Pancreas (tissue), 10 donors: ENCODE measurements around the gene SLC25A25. TPM values are rescaled to one million over a fixed set of nuclear protein-coding genes. Genes with fewer than 3 reads are reported as not detected.

Source experiments
- ATAC-seq, 4 donors: fragments of 200-7000 bp; cut with Tn5 transposase; one replicate each; pipeline versions ENCODE4 v1.8.0 to v1.9.1; 2020; ENCODE audit warnings: mild to moderate bottlenecking in 4 of 4, moderate library complexity in 4 of 4
- DNase-seq, 6 donors: peaks; one replicate each; pipeline ENCODE4 v3.0.0-alpha.2; 2020
- FAIRE-seq: peaks from 2 replicates; lab custom pipeline; 2012; peaks lifted over from hg19 to GRCh38; lab: Jason Lieb, UNC
- H3K27ac ChIP-seq, 4 donors: fragments of 200-600 bp; sonication (generic); 1 replicate in 3 of 4; 2 replicates in 1 of 4; pipeline versions ENCODE4 v1.5.0 to v1.8.0; 2020
- H3K27me3 ChIP-seq, 4 donors: fragments of 200-600 bp; one replicate each; pipeline ENCODE4 v1.8.0; 2021
- H3K36me3 ChIP-seq, 3 donors: fragments of 200-600 bp; sonication (generic) in 1 of 3; one replicate each; pipeline versions ENCODE4 v1.5.0 to v1.8.0; 2020 to 2021
- H3K4me1 ChIP-seq, 3 donors: fragments of 200-600 bp; one replicate each; pipeline ENCODE4 v1.8.0; 2021
- H3K4me3 ChIP-seq, 4 donors: fragments of 200-600 bp; sonication (generic) in 2 of 4; one replicate each; pipeline versions ENCODE4 v1.5.0 to v1.8.0; 2020 to 2021
- H3K9me3 ChIP-seq, 4 donors: fragments of 200-600 bp; one replicate each; pipeline ENCODE4 v1.8.0; 2021
- WGBS, 2 donors: extraction: QIAGEN DNeasy Blood & Tissue Kit; methylation state at CpG; one replicate each; pipeline ENCODE4 v1.1.7; 2013; 5-methylcytosine and 5-hydroxymethylcytosine counted together
- intact Hi-C, 3 donors: fragments of 100-400 bp; cut with DNase I; formaldehyde crosslinking; loops; one replicate each; pipeline versions ENCODE4 v1.11.1 to v1.14.2; 2022
- polyA plus RNA-seq, 2 donors: library from polyadenylated mRNA; stranded (reverse); fragments of 200-250 nt; gene quantifications; one replicate each; pipeline ENCODE4 v1.2.3, GENCODE V29; 2013
- total RNA-seq, 6 donors: library from RNA; stranded (reverse); fragmentation: NEBNext Ultra II Directional in 4 of 6; extraction: Animal tissue kit (Norgen Biotek cat#: 25700) in 4 of 6; gene quantifications; one replicate each; pipeline versions ENCODE4 v1.2.1 to v1.2.4, GENCODE V29; 2021 to 2023
- TF ChIP-seq, protein P1 (sequence below), 4 donors: fragments of 200-600 bp; sonication (generic) in 3 of 4; IDR thresholded peaks; one replicate each; pipeline versions ENCODE4 v1.5.0 to v1.8.0; 2021; ENCODE audit warnings: antibody characterized with exemption in 4 of 4
- donor health status: healthy with polysubstance abuse.
- donor health status: DM: no; HTN: no; CAD: no; lungs with moderate emphysema.
- donor health status: DM: no; HTN: no; CAD: no.
- donor health status: control.
- donor health status: control.
- donor health status: Bipolar disorder and iron deficiency.
- donor health status: DM: yes; HTN: yes; CAD: no.
- donor health status: DM: no; HTN: no; CAD: no.
- donor health status: DM: no; HTN: no; CAD: no.
- donor health status: DM: yes; HTN: yes; CAD: no.

SLC25A25 gene
- total and polyA plus RNA-seq, 8 donors, result 6.8 to 134 (median 43.1) TPM

DNA sequence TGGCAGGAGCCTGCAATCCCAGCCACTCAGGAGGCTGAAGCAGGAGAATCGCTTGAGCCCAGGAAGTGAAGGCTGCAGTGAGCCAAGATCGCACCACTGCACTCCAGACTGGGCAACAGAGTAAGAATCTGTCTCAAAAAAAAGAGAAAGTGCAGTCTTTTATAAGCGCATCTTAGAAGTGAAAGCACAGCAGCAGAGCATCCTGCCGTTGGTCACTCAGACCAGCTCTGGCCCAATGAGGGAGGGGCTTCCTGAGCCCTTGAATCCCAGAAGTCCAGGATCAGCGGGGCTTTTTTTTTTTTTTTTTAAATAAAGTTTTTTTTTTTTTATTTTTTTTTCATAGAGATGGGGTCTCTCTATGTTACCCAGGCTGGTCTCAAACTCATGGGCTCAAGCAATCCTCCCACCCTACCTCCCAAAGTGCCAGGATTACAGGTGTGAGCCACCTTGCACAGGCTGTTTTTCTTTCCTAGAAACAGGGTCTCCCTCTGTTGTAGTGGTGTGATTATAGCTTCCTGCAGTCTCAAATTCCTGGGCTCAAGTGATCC is 43.2 kb upstream of the SLC25A25 start:
- no peak overlapping the region for H3K4me3 ChIP-seq
- TF ChIP-seq, protein P1, sequence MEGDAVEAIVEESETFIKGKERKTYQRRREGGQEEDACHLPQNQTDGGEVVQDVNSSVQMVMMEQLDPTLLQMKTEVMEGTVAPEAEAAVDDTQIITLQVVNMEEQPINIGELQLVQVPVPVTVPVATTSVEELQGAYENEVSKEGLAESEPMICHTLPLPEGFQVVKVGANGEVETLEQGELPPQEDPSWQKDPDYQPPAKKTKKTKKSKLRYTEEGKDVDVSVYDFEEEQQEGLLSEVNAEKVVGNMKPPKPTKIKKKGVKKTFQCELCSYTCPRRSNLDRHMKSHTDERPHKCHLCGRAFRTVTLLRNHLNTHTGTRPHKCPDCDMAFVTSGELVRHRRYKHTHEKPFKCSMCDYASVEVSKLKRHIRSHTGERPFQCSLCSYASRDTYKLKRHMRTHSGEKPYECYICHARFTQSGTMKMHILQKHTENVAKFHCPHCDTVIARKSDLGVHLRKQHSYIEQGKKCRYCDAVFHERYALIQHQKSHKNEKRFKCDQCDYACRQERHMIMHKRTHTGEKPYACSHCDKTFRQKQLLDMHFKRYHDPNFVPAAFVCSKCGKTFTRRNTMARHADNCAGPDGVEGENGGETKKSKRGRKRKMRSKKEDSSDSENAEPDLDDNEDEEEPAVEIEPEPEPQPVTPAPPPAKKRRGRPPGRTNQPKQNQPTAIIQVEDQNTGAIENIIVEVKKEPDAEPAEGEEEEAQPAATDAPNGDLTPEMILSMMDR (IDR thresholded peaks at IDR 0.05), result no peak
- peaks cover 0 to 3% (median 0%) of the 10 kb centered on the region in 3 donors for H3K4me1 ChIP-seq
- H3K36me3 ChIP-seq, result no peaks in the 10 kb centered on the region
- intact Hi-C loops, result no loop called here
- H3K27ac ChIP-seq, result no peak overlapping the region
- 90% methylated on average over 5 of the region's 5 CpGs for WGBS, 2 donors
- H3K9me3 ChIP-seq, result no peaks in the 10 kb centered on the region
- FAIRE-seq (no peak), DNase-seq (no peak), ATAC-seq (no peak)
- H3K27me3 ChIP-seq, result no peaks in the 10 kb centered on the region

DNA sequence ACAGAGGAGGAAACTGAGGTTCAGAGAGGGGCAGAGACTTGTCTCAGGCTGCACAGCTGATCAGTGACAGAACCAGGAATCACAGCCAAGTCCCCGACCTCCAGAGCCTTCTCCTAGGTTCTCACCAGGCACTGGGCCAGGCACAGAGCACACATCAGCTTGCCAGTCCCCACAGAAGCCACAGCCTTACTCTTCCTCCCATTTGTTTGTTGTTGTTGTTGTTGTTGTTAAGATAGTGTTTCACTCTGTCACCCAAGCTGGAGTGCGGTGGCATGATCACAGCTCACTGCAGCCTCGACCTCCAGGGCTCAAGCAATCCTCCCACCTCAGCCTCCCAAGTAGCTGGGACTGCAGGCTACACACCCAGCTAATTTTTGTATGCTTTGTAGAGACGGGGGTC is 42.3 kb upstream of the SLC25A25 start:
- TF ChIP-seq, protein P1 (IDR thresholded peaks at IDR 0.05), result no peak
- Histone ChIP-seq H3K9me3 (no peaks in the 10 kb centered on the region), H3K27me3 (no peaks in the 10 kb centered on the region), H3K4me1 (peaks cover 0 to 3% (median 0%) of the 10 kb centered on the region in 3 donors), H3K27ac (no peak overlapping the region), H3K36me3 (no peaks in the 10 kb centered on the region), H3K4me3 (no peak overlapping the region)
- ATAC-seq (no peak), DNase-seq (no peak), FAIRE-seq (no peak)
- 49 to 64% methylated on average over 4 of the region's 4 CpGs for WGBS, 2 donors
- intact Hi-C loops, result no loop called here

DNA sequence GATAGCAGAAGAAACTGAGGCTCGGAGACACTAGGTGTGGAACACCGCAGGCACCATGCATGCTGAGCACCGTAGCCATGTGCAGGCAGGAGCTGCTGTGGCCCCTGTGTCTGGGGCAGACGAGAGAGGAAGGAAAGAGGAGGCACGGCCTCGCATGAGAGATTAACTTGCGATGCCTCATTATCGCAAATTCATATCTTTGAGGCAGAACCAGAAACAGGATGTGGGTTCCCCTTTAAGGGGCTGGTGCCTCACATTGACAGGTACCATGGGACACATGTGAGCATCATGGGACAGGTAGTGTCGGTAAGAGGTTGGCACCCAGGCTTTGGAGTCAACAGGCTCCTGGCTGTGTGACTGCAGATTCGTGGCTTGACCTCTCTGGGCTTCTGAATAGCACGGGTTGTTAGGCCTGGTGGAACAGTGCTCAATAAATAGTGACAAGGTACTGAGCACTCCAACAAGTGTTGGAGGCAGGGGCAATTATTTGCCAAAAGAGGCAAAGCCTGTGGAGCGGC is 41.7 kb upstream of the SLC25A25 start:
- no peaks in the 10 kb centered on the region for H3K27me3 ChIP-seq
- intact Hi-C loops, result no loop called here
- no peak overlapping the region for H3K27ac ChIP-seq
- peak in 3 of 4 donors; percentile 27 to 31 (median 28) for ATAC-seq
- peaks cover 0 to 3% (median 0%) of the 10 kb centered on the region in 3 donors for H3K4me1 ChIP-seq
- DNase-seq, result no peak
- no peaks in the 10 kb centered on the region for H3K36me3 ChIP-seq
- TF ChIP-seq, protein P1 (IDR thresholded peaks at IDR 0.05), result no peak
- WGBS, 2 donors, result 86 to 87% methylated on average over 12 of the region's 12 CpGs
- FAIRE-seq, result no peak
- H3K9me3 ChIP-seq, result no peaks in the 10 kb centered on the region
- H3K4me3 ChIP-seq, result no peak overlapping the region

DNA sequence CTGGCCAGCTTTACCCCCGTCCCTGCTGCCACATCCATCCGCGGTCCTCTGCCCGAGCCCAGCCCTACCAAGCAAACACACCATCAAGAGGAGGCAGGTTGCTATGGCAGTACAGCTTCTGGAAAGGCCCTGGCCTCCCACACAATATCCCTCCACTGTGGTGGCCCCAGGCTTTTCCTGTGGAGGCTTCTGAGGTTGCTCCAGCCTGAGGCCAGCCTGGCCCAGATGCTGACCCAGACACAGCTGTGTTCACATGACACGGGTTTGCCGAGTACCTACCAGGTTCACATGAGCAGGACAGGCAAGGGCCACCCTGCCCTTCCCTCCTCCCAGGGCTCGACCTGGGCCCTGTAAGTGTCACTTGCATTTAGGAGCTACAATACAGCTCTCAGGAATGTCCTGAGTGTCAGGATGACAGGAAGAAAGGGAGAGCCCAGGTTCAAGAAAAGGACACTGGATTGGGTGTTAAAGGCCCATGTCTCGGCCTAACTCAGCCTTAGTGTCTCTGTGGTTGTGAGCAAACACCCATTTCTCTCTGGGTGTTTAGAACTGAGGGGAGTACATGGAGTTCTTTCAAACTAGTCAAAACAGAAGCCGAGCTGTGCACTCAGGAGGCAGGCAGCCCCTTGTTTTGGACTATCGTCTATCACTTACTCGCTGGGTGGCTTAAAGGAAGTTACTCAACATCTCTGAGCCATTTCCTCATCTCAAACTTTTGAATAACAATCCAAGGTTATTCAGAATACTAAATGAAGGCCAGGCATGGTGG is 41.1 kb upstream of the SLC25A25 start:
- DNase-seq, result no peak
- FAIRE-seq, result no peak

More for the DNA sequence above, 41.1 kb upstream of the SLC25A25 start:
- TF ChIP-seq, protein P1 (IDR thresholded peaks at IDR 0.05), result no peak
- Histone ChIP-seq H3K36me3 (no peaks in the 10 kb centered on the region), H3K4me1 (peaks cover 0 to 3% (median 0%) of the 10 kb centered on the region in 3 donors), H3K4me3 (no peak overlapping the region), H3K27me3 (no peaks in the 10 kb centered on the region), H3K27ac (no peak overlapping the region), H3K9me3 (no peaks in the 10 kb centered on the region)
- 80 to 82% methylated on average over 11 of the region's 11 CpGs for WGBS, 2 donors
- intact Hi-C loops, result no loop called here
- ATAC-seq, result peak in 1 of 4 donors; percentile 26
